Smooth muscle cell (in vitro differentiated cells): Measurements from ENCODE around the gene PRAMEF8. TPM values are rescaled to one million over a fixed set of nuclear protein-coding genes. Genes with fewer than 3 reads are reported as not detected.
"Not testable (repeated sequence)": the region's sequence is repeated elsewhere in the genome, so short reads cannot be mapped to it uniquely, and the experiment has no call there.

Experiments used
- DNase-seq: peaks from one replicate; lab custom pipeline; 2025; ENCODE audit not compliant: unreplicated experiment; lab: John Stamatoyannopoulos, UW
- H2AFZ ChIP-seq: fragments of 200-600 bp; sonication (generic); 2 replicates; pipeline ENCODE4 v1.6.0; 2016; ENCODE audit warnings: antibody characterized with exemption, low read depth, mild to moderate bottlenecking
- H3F3A ChIP-seq: fragments of 200-600 bp; sonication (generic); 2 replicates; pipeline ENCODE4 v1.6.0; 2017; ENCODE audit warnings: antibody characterized with exemption, low read depth
- H3K27ac ChIP-seq: fragments of 200-600 bp; sonication (generic); 2 replicates; pipeline ENCODE4 v1.5.1; 2016; ENCODE audit warnings: low read depth, mild to moderate bottlenecking
- H3K27me3 ChIP-seq: fragments of 200-600 bp; sonication (generic); 2 replicates; pipeline ENCODE4 v1.6.1; 2016; ENCODE audit warnings: low read depth, mild to moderate bottlenecking
- H3K36me3 ChIP-seq: fragments of 200-600 bp; sonication (generic); 2 replicates; pipeline ENCODE4 v1.5.1; 2016; ENCODE audit warnings: low read depth
- H3K4me1 ChIP-seq: fragments of 200-600 bp; sonication (generic); 2 replicates; pipeline ENCODE4 v1.5.1; 2016; ENCODE audit warnings: low read depth
- H3K4me2 ChIP-seq: fragments of 200-600 bp; sonication (generic); 2 replicates; pipeline ENCODE4 v1.6.0; 2016; ENCODE audit warnings: mild to moderate bottlenecking
- H3K4me3 ChIP-seq: fragments of 200-600 bp; sonication (generic); 2 replicates; pipeline ENCODE4 v1.5.1; 2016; ENCODE audit warnings: mild to moderate bottlenecking
- H3K79me2 ChIP-seq: fragments of 200-600 bp; sonication (generic); 2 replicates; pipeline ENCODE4 v1.6.0; 2016; ENCODE audit warnings: low read depth, mild to moderate bottlenecking
- H3K9ac ChIP-seq: fragments of 200-600 bp; sonication (generic); 2 replicates; pipeline ENCODE4 v1.6.0; 2016; ENCODE audit warnings: low read depth
- H3K9me3 ChIP-seq: fragments of 200-600 bp; sonication (generic); replicated peaks from 2 replicates; pipeline ENCODE4 v1.5.1; 2016; ENCODE audit warnings: low read depth
- H4K20me1 ChIP-seq: fragments of 200-600 bp; sonication (generic); 2 replicates; pipeline ENCODE4 v1.6.0; 2016; ENCODE audit warnings: low read depth
- WGBS: methylation state at CpG from one replicate; pipeline ENCODE4 v1.1.7; 2016; ENCODE audit warnings: low lambda C conversion rate; 5-methylcytosine and 5-hydroxymethylcytosine counted together
- polyA plus RNA-seq: library from polyadenylated mRNA; unstranded; fragments of >200 nt; fragmentation: Nextera tagmentation; extraction: Ambion mirVana; gene quantifications from 2 replicates; pipeline ENCODE4 v1.2.1, GENCODE V29; 2016
- total RNA-seq: library from RNA; depleted of rRNA; stranded (reverse); fragments of >200 nt; gene quantifications from 2 replicates; pipeline ENCODE4 v1.2.3, GENCODE V29; 2014

PRAMEF8 gene
- total and polyA plus RNA-seq, 2 experiments from 2014 or later = not detected

- WGBS = 64% methylated on average over 5 of the region's 6 CpGs
- not testable (repeated sequence) for H3K4me3 ChIP-seq, DNase-seq, H3K4me2 ChIP-seq, H3K4me1 ChIP-seq, H3K79me2 ChIP-seq, H3K27me3 ChIP-seq, H3K9ac ChIP-seq, H4K20me1 ChIP-seq, H3K36me3 ChIP-seq, H3K9me3 ChIP-seq, H2AFZ ChIP-seq, H3K27ac ChIP-seq, H3F3A ChIP-seq
These were observed 7.9 kb downstream of the PRAMEF8 start for GRCh38 chr1:13277016-13277415.

- not testable (repeated sequence) for H3K9ac ChIP-seq, H2AFZ ChIP-seq, H3K79me2 ChIP-seq, H3K27me3 ChIP-seq, H4K20me1 ChIP-seq, DNase-seq, H3K4me2 ChIP-seq, H3K4me3 ChIP-seq, H3K27ac ChIP-seq, H3F3A ChIP-seq, H3K36me3 ChIP-seq, H3K4me1 ChIP-seq, H3K9me3 ChIP-seq
- WGBS = 72% methylated on average over 2 of the region's 3 CpGs
These were observed 19.8 kb downstream of the PRAMEF8 start for GRCh38 chr1:13265124-13265523.

DNA sequence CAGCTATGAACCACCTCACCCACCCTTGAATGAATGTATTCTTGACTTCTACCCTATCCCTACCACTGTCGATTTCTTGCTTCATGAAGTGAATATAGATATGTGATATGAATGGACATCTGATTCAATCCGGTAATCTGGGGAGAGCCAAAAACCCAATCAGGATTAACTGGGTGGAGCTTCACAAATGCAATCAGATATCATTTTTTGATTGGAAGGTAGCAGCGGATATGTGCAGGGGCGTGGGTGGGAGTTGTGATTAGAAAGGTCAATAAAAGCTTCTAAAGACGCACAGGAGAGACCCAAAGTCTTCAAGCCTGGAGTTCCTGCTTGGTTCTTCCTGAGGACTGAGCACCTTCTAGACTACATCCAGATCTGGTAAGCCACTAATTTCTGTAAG lies 31.0 kb downstream of the PRAMEF8 start, which contains the start of gene PRAMEF5:
Gene PRAMEF5 (plus strand): TSS at position 301 of the 400 bp plus-strand sequence. CDS start 5,071 bp downstream, outside the sequence.
- H3K79me2 ChIP-seq, DNase-seq, H3K4me2 ChIP-seq, H3K36me3 ChIP-seq, H4K20me1 ChIP-seq, H2AFZ ChIP-seq, H3K4me1 ChIP-seq, H3K4me3 ChIP-seq, H3K9ac ChIP-seq, H3F3A ChIP-seq, H3K27ac ChIP-seq, H3K27me3 ChIP-seq, H3K9me3 ChIP-seq: not testable (repeated sequence)
- WGBS = 73% methylated on average over 2 of the region's 5 CpGs

DNA sequence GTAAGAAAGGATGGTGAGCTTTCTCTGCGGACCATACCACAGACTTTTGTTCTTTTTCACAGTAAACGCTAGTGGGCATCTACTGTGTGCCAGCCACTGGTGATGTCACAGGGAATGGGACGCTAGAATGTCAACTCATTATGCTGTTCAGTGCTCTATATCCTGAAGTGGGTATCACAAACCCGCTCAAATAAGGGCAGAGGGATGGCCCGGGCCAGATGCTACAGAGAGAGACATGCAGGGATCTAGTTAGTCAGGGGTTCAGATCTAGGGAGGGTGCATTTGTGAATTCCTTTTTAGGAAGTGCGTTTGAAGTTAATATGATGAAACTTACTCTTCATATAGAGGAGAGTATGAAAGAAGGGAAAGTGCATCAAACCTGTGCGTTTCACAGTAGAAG lies 37.8 kb downstream of the PRAMEF8 start:
- H3K4me3 ChIP-seq, H3K4me2 ChIP-seq, H3K27me3 ChIP-seq, DNase-seq, H3F3A ChIP-seq, H3K79me2 ChIP-seq, H4K20me1 ChIP-seq, H3K27ac ChIP-seq, H3K36me3 ChIP-seq, H3K9ac ChIP-seq, H3K4me1 ChIP-seq, H2AFZ ChIP-seq: not testable (repeated sequence)
- 52% methylated on average over 7 of the region's 7 CpGs for WGBS
- H3K9me3 ChIP-seq = peaks cover 14% of the 10 kb centered on the region

- H2AFZ ChIP-seq, H3K79me2 ChIP-seq, H3K4me2 ChIP-seq, DNase-seq, H3K27me3 ChIP-seq, H3K36me3 ChIP-seq, H3K4me1 ChIP-seq, H3K4me3 ChIP-seq, H3K27ac ChIP-seq, H3F3A ChIP-seq, H4K20me1 ChIP-seq, H3K9ac ChIP-seq: not testable (repeated sequence)
- 66% methylated on average over 2 of the region's 2 CpGs for WGBS
- peaks cover 14% of the 10 kb centered on the region for H3K9me3 ChIP-seq
These were observed 38.4 kb downstream of the PRAMEF8 start for GRCh38 chr1:13246554-13246871.

GRCh38 chr1:13245841-13246553 lies 38.9 kb downstream of the PRAMEF8 start:
- not testable (repeated sequence) for H4K20me1 ChIP-seq, H2AFZ ChIP-seq, H3K27me3 ChIP-seq, DNase-seq, H3K36me3 ChIP-seq, H3K9ac ChIP-seq, H3K4me1 ChIP-seq, H3K79me2 ChIP-seq, H3K4me3 ChIP-seq, H3K4me2 ChIP-seq, H3K27ac ChIP-seq, H3F3A ChIP-seq
- H3K9me3 ChIP-seq = peaks cover 14% of the 10 kb centered on the region
- WGBS = 65% methylated on average over 5 of the region's 5 CpGs

DNA sequence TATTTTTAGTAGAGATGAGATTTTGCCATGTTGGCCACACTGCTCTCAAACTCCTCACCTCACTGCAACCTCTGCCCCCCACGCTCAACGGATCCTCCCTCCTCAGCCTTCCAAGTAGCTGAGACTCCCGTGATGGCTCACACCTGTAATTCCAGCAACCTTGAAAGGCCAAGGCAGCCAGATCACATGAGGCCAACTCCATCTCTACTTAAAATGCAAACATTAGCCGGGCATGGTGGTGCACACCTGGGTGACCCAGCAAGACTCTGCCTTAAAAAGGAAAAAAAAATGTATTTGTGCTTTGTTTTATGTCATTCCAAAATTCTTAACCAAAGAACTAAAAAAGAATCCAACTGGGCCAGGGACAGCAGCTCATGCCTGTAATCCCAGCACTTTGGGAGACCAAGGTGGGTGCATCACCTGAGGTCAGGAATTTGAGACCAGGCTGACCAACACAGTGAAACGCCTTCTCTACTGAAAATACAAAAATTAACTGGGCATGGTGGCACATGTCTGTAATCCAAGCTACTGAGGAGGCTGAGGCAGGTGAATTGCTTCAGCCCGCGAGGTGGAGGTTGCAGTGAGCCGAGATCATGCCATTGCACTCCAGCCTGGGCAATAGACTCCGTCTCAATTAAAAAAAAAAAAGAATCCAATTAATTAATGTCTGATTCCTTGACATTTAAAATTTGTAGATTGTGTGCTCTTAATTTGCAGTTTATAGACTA lies 41.2 kb downstream of the PRAMEF8 start:
- not testable (repeated sequence) for H3K27me3 ChIP-seq, H3K4me2 ChIP-seq, H3F3A ChIP-seq, H3K9ac ChIP-seq, H3K79me2 ChIP-seq, H3K27ac ChIP-seq, DNase-seq, H3K4me1 ChIP-seq, H4K20me1 ChIP-seq, H3K4me3 ChIP-seq, H2AFZ ChIP-seq, H3K36me3 ChIP-seq
- 72% methylated on average over 9 of the region's 9 CpGs for WGBS
- peaks cover 18% of the 10 kb centered on the region for H3K9me3 ChIP-seq

DNA sequence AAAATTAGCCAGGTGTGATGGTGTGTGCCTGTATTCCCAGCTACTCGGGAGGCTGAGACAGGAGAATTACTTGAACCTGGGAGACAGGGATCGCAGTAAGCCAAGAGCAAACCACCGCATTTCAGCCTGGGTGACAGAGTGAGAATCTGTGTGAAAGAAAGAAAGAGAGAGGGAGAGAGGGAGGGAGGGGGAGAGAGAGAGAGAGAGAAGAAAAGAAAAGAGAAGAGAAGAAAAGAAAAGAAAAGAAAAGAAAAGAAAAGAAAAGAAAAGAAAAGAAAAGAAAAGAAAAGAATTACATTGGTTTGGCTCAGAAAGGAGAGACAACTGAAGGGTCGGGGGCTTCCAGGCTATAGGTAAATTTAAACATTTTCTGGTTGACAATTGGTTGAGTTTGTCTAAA lies 45.3 kb downstream of the PRAMEF8 start:
- not testable (repeated sequence) for H4K20me1 ChIP-seq, DNase-seq, H3K9ac ChIP-seq, H3K27me3 ChIP-seq, H3K9me3 ChIP-seq, H3K4me3 ChIP-seq, H3K27ac ChIP-seq, H3K4me2 ChIP-seq, H3K4me1 ChIP-seq, H3K79me2 ChIP-seq, H3K36me3 ChIP-seq, H3F3A ChIP-seq, H2AFZ ChIP-seq
- 83% methylated on average over 4 of the region's 4 CpGs for WGBS
